ENCODE results near the gene MAP3K20.
"Not testable (repeated sequence)": the region's sequence is repeated elsewhere in the genome, so short reads cannot be mapped to it uniquely, and the experiment has no call there.

MAP3K20 gene

DNA sequence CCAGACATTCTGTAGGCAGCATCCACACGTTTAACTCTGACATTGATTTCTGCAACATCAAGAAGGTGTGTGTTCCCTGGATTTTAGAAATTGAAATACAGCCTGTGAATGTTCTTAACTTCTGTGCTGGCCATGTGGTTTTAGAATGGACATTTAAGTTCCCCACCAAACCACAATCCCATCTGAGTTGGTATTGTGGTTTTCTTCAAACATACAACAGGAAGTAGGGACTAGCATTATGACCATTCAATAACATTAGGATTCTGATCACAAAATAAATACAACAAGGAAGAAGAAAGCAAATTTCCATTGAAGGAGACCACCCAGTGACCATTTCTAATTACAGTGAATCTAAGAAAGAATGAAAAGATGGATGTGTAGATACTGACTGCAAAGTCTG, 51.2 kb downstream of the MAP3K20 start:
- in situ Hi-C loops (cut with MboI; ENCODE audit: low sequenced_read_pairs, unreplicated experiment), result no loop called here
- DNase-seq (ENCODE audit: low spot score), result no peak

DNA sequence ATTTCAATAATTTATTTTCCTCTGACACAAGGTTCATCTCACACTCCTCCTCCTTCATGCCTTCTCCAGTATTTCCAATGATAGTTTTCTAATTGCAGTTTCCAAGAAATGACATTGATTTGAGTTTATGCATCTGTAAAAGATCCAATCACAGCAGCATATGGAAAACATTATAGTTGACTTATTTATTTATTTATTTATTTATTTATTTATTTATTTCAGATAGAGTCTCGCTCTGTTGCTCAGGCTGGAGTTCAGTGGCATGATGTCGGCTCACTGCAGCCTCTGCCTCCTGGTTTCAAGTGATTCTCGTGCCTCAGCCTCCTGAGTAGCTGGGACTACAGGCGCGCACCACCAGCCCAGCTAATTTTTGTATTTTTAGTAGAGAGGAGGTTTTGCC, 52.5 kb downstream of the MAP3K20 start:
- in situ Hi-C loops (cut with MboI; ENCODE audit: low sequenced_read_pairs, unreplicated experiment); DNase-seq (ENCODE audit: low spot score): not testable (repeated sequence)

More for the DNA sequence above, 51.2 kb downstream of the MAP3K20 start:
- TF ChIP-seq, protein P1, sequence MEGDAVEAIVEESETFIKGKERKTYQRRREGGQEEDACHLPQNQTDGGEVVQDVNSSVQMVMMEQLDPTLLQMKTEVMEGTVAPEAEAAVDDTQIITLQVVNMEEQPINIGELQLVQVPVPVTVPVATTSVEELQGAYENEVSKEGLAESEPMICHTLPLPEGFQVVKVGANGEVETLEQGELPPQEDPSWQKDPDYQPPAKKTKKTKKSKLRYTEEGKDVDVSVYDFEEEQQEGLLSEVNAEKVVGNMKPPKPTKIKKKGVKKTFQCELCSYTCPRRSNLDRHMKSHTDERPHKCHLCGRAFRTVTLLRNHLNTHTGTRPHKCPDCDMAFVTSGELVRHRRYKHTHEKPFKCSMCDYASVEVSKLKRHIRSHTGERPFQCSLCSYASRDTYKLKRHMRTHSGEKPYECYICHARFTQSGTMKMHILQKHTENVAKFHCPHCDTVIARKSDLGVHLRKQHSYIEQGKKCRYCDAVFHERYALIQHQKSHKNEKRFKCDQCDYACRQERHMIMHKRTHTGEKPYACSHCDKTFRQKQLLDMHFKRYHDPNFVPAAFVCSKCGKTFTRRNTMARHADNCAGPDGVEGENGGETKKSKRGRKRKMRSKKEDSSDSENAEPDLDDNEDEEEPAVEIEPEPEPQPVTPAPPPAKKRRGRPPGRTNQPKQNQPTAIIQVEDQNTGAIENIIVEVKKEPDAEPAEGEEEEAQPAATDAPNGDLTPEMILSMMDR (IDR thresholded peaks at IDR 0.05; ENCODE audit: borderline replicate concordance, control extremely low read depth, extremely low read depth, insufficient read depth, missing control alignments), result no peak

DNA sequence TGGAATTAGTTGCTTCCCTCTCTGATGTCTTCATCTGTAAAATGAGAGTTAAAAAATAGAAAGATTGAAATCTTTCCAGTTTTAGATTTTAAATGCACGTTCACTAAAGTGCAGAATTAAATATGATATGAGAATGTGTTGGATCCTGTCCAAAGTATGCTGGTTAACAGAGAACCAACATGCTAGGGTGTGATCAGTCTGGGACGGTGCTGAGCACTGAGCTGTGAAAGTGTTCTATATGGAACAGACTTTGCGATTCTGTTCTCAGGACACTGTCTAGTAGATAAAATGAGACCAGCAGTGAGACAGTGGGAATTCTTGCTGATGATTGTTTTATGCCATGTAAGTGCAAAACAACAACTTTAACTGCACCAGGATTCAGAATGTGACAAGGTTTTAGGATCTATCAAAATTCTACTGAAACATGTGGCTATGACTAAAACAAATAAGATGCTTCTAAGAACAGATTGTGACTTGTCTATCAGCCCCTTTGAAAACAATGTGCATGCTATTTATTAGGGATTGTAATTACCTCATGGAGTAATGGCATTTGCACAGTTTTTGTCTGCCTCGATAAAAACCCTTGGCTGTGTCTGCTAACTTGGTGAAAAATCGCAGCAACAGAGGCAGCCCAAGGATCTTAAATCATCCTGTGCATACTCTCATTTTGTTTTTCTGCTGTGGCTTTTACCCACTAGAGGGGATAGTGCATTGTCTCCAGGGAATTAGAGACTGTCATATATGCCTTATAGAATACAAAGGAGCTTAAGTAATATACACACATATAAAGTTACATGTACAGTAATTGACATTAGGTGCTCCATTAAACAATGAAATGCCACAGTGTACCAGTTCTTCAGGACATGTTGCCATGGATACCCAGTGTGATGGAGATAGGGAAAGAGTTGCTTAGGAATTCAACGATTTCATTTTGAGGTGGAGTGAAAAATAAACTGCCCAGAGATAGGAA, 55.1 kb downstream of the MAP3K20 start:
- in situ Hi-C loops (cut with MboI; ENCODE audit: low sequenced_read_pairs, unreplicated experiment), result no loop called here
- TF ChIP-seq, protein P1 (IDR thresholded peaks at IDR 0.05; ENCODE audit: borderline replicate concordance, control extremely low read depth, extremely low read depth, insufficient read depth, missing control alignments), result no peak
- DNase-seq (ENCODE audit: low spot score), result no peak

DNA sequence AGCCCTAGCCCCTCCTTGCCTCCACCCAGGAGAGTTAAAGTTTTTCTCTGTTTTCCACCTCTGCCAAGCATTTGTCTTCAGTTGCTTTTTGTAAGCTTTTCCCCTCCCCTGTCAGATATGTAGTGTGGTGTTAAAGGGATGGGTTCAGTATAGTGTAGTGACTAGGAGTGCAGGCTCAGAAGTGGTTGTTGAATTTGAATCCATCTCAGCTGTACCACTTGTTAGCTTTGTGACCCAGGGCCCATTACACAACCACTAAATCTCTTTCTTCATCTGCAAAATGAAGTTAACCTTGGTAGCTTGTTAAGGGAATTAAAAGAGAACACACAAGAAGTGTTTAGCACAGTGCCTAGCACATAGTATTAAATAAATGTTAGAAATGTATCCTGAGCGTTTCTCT, 56.9 kb downstream of the MAP3K20 start:
- TF ChIP-seq, protein P1 (IDR thresholded peaks at IDR 0.05; ENCODE audit: borderline replicate concordance, control extremely low read depth, extremely low read depth, insufficient read depth, missing control alignments), result no peak
- in situ Hi-C loops (cut with MboI; ENCODE audit: low sequenced_read_pairs, unreplicated experiment), result no loop called here
- DNase-seq (ENCODE audit: low spot score), result no peak

DNA sequence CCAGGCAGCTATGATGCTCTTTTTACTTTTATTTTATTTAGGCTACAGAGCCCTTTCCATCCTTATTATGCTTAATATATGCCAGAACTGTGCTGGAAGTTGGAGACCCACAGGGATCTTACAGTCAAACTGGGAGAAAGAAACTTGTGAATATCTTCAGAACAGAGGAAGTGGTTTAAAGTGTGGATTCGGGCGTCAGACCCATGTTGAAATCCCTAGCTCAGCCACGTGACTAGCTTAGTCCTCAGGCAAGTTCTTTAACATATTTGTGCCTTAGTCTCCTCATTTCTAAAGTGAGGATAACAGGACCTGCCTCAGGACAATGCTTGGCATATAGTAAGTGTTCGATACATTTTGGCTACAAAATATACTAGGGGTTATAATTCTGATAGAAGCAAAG, 59.1 kb downstream of the MAP3K20 start:
- TF ChIP-seq, protein P1 (IDR thresholded peaks at IDR 0.05; ENCODE audit: borderline replicate concordance, control extremely low read depth, extremely low read depth, insufficient read depth, missing control alignments), result no peak
- DNase-seq (ENCODE audit: low spot score), result no peak
- in situ Hi-C loops (cut with MboI; ENCODE audit: low sequenced_read_pairs, unreplicated experiment), result no loop called here

DNA sequence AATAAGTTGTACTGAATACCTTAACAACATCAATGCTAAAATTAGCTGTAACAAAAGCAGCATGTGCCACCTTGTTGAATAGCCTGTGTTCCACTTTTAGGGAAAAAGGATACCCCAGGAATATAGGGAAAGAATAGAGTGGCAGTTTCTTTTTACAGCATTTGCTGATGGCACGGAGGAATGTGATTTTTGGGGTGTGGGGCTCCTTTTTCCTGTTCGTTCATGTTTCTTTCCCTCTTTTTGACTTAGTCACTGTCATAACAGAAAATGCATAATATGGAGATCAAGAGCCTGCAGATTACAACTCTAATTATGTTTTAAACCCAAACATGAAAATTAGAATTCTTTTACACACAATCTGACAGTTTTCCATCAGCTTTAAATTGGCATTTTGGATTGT, 60.4 kb downstream of the MAP3K20 start:
- in situ Hi-C loops (cut with MboI; ENCODE audit: low sequenced_read_pairs, unreplicated experiment), result no loop called here
- TF ChIP-seq, protein P1 (IDR thresholded peaks at IDR 0.05; ENCODE audit: borderline replicate concordance, control extremely low read depth, extremely low read depth, insufficient read depth, missing control alignments), result no peak
- DNase-seq (ENCODE audit: low spot score), result no peak

DNA sequence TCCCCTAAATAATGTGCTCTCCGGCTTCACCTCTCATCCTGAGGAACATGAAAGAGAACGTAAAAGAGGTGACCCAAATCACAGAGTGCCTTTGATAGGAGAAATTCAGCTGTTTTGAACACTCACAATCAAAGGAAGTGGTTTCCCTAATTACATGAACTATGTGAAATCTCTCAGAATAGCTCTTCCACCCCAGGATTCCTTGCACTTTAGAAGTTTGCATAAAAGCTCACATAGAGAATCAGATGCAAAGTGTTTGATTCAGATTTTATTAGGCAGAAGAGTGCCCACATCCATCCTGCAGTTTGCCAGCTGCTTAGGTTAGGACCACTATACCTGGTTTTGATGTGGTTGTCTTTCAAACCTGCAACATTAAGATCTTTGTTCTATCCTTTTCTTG, 61.0 kb downstream of the MAP3K20 start:
- in situ Hi-C loops (cut with MboI; ENCODE audit: low sequenced_read_pairs, unreplicated experiment), result no loop called here
- TF ChIP-seq, protein P1 (IDR thresholded peaks at IDR 0.05; ENCODE audit: borderline replicate concordance, control extremely low read depth, extremely low read depth, insufficient read depth, missing control alignments), result no peak
- no peak for DNase-seq (ENCODE audit: low spot score)

Measured in GM13976 (cell line).